ENCODE measurements around the gene DENND1B.

- TF ChIP-seq CTCF (IDR thresholded peaks at IDR 0.05; ENCODE audit: poor library complexity, severe bottlenecking) (no peak), EZH2 (IDR thresholded peaks at IDR 0.05; ENCODE audit: borderline replicate concordance, insufficient read depth, low read length, poor library complexity, severe bottlenecking) (no peak), POLR2AphosphoS5 (IDR thresholded peaks at IDR 0.05) (no peak)
Measured at GRCh38 chr1:197590687-197591086, 184.6 kb downstream of the DENND1B start.

All from neural cell (in vitro differentiated cells).